K562 (cell line): ENCODE measurements around the gene TGFBR3L. TPM values are rescaled to one million over a fixed set of nuclear protein-coding genes. Genes with fewer than 3 reads are reported as not detected.

Experiments used
- ATAC-seq: fragments of 200-7000 bp; cut with Tn5 transposase; 3 replicates; pipeline ENCODE4 v1.9.1; 2020; ENCODE audit warnings: moderate library complexity
- BruUV-seq: library from RNA; stranded (reverse); fragments of 400-500 nt; replicated peaks from 2 replicates; lab custom pipeline; 2021; lab: Mats Ljungman, UMichigan
- CTCF ChIA-PET: fragments of 300-600 bp; formaldehyde crosslinking; extraction: SDS; loops from one replicate; lab custom pipeline; 2021; ENCODE audit warnings: low intra/inter-chr PET ratio; lab: Yijun Ruan, JAX
- POLR2A ChIA-PET: fragments of 300-600, 350-650 bp; sonication (Branson Sonifier 250); formaldehyde crosslinking; extraction: SDS; loops from one replicate; lab custom pipeline; 2021; ENCODE audit warnings: antibody characterized with exemption, inconsistent platforms; lab: Yijun Ruan, JAX
- DNase-seq, 4 experiments: peaks; one replicate each; pipeline versions ENCODE4 v3.0.0 to v3.0.0-alpha.2; 2011 to 2018; ENCODE audit warnings: low spot score in 3 of 4, mixed read lengths in 3 of 4; ENCODE audit errors: extremely low read depth in 1 of 4
- FAIRE-seq: peaks from 2 replicates; lab custom pipeline; 2011; peaks lifted over from hg19 to GRCh38; lab: Jason Lieb, UNC
- H2AFZ ChIP-seq: 2 replicates; pipeline ENCODE4 v1.6.0; 2011; ENCODE audit warnings: low read depth, low read length, control low read depth, inconsistent platforms
- H3K27ac ChIP-seq: fragments of 200-600 bp; 3 replicates; pipeline ENCODE4 v1.8.0; 2011; ENCODE audit warnings: low read depth, mild to moderate bottlenecking, control low read depth, inconsistent platforms, low read length, moderate library complexity, mixed read lengths; ENCODE audit errors: extremely low read depth
- H3K27me3 ChIP-seq, 2 experiments: fragments of 300-600 bp in 1 of 2; 2 replicates in 1 of 2; 3 replicates in 1 of 2; pipeline versions ENCODE4 v1.6.0 to v1.8.0; 2011; ENCODE audit warnings: inconsistent platforms in 2 of 2, low read length in 2 of 2, mild to moderate bottlenecking in 1 of 2, mixed read lengths in 1 of 2, moderate library complexity in 1 of 2; ENCODE audit not compliant: control insufficient read depth in 2 of 2, insufficient read depth in 2 of 2
- H3K36me3 ChIP-seq: fragments of 300-600 bp; 3 replicates; pipeline ENCODE4 v1.8.0; 2011; ENCODE audit warnings: mild to moderate bottlenecking, low read length, inconsistent platforms; ENCODE audit not compliant: control insufficient read depth, insufficient read depth
- H3K4me1 ChIP-seq, 2 experiments: fragments of 200-600 bp in 1 of 2; replicated peaks in 1 of 2; 2 replicates in 1 of 2; 3 replicates in 1 of 2; pipeline versions ENCODE4 v1.5.1 to v1.8.0; 2011; ENCODE audit warnings: inconsistent platforms in 2 of 2, low read length in 2 of 2, mild to moderate bottlenecking in 1 of 2, mixed read lengths in 1 of 2, moderate library complexity in 1 of 2; ENCODE audit not compliant: control insufficient read depth in 2 of 2, insufficient read depth in 2 of 2
- H3K4me2 ChIP-seq: 2 replicates; pipeline ENCODE4 v1.6.1; 2011; ENCODE audit warnings: low read length, control low read depth, inconsistent platforms, mixed read lengths; ENCODE audit not compliant: insufficient read depth
- H3K4me3 ChIP-seq: fragments of 200-600 bp; sonication (generic), shearing (Covaris generic); 2 replicates; pipeline ENCODE4 v1.5.1; 2016; ENCODE audit warnings: control low read depth, inconsistent platforms
- H3K79me2 ChIP-seq: fragments of 200-600 bp; 3 replicates; pipeline ENCODE4 v1.8.0; 2011; ENCODE audit warnings: low read length, inconsistent platforms; ENCODE audit not compliant: control insufficient read depth, insufficient read depth
- H3K9ac ChIP-seq, 2 experiments: 2 replicates each; pipeline versions ENCODE4 v1.6.0 to v1.6.1; 2011; ENCODE audit warnings: low read depth in 2 of 2, low read length in 2 of 2, control low read depth in 1 of 2, inconsistent platforms in 1 of 2, mild to moderate bottlenecking in 1 of 2, mixed read lengths in 1 of 2; ENCODE audit not compliant: insufficient read depth in 1 of 2
- H3K9me1 ChIP-seq: one replicate; pipeline ENCODE4 v1.6.0; 2011; ENCODE audit warnings: inconsistent platforms, mild to moderate bottlenecking, low read length, moderate library complexity; ENCODE audit not compliant: control insufficient read depth, insufficient read depth
- H3K9me3 ChIP-seq: replicated peaks from 2 replicates; pipeline ENCODE4 v1.5.1; 2011; ENCODE audit warnings: low read depth, low read length, inconsistent platforms; ENCODE audit not compliant: control insufficient read depth, insufficient read depth
- H4K20me1 ChIP-seq: replicated peaks from 2 replicates; pipeline ENCODE4 v1.6.1; 2011; ENCODE audit warnings: low read length, inconsistent platforms, mixed read lengths; ENCODE audit not compliant: control insufficient read depth, insufficient read depth
- EGR1 ChIP-seq: fragments of 450-650 bp; conservative IDR thresholded peaks from 2 replicates; pipeline ENCODE4 v1.6.1; 2017; ENCODE audit warnings: mild to moderate bottlenecking
- SIN3B ChIP-seq: fragments of 450-650 bp; IDR thresholded peaks from 2 replicates; pipeline ENCODE4 v1.6.1; 2017; ENCODE audit warnings: low read depth, mild to moderate bottlenecking, moderate library complexity
- ZKSCAN1 ChIP-seq: fragments of 150-350 bp; IDR thresholded peaks from 2 replicates; pipeline ENCODE4 v1.6.1; 2016; ENCODE audit warnings: low read depth, low read length
- WGBS: fragments of 100-300 bp; shearing (Covaris generic); methylation state at CpG from one replicate; pipeline ENCODE4 v1.1.6; 2016; ENCODE audit warnings: low coverage, mixed read lengths; ENCODE audit not compliant: insufficient coverage; ENCODE audit errors: missing lambda C conversion rate; 5-methylcytosine and 5-hydroxymethylcytosine counted together
- in situ Hi-C: fragments of 300-500 bp; cut with MboI; formaldehyde crosslinking; loops from 4 replicates; pipeline ENCODE4 v1.15.0; 2018; ENCODE audit warnings: inconsistent platforms, mixed read lengths
- intact Hi-C: fragments of 100-400 bp; cut with micrococcal nuclease; formaldehyde crosslinking; loops from 2 replicates; pipeline ENCODE4 v1.14.2; 2022
- polyA plus RNA-seq, 8 experiments: library from polyadenylated mRNA; depleted of rRNA in 4 of 8; stranded (reverse) in 5 of 8; unstranded in 3 of 8; fragments of >200 nt; fragmentation: Nextera tagmentation in 2 of 8; fragmentation: Illumina TruSeq in 1 of 8; extraction: Ambion mirVana in 2 of 8; extraction: Trizol in 1 of 8; gene quantifications; 2 replicates each; pipeline versions ENCODE4 v1.2.1 to v1.2.3, GENCODE V29; 2011 to 2014; ENCODE audit warnings: inconsistent platforms in 1 of 8, missing spikeins in 1 of 8
- total RNA-seq, 7 experiments: library from RNA; depleted of rRNA in 6 of 7; stranded (reverse); fragments of >200 nt in 6 of 7; fragmentation: Illumina TruSeq in 2 of 7; extraction: Trizol in 2 of 7; gene quantifications; 2 replicates each; pipeline versions ENCODE4 v1.2.1 to v1.2.3, GENCODE V29; 2011 to 2021; ENCODE audit warnings: low replicate concordance in 1 of 7

Gene TGFBR3L
- total and polyA plus RNA-seq, 9 of the 15 experiments (the other 6 are each of a cell fraction or from before 2014, with no cell fraction given), result not detected

- Histone ChIP-seq H3K27ac (no peak overlapping the region), H3K9me1 (no peaks in the 10 kb centered on the region), H3K4me2 (peak overlapping the region; percentile 46; the same call in 1 of the 2 replicates), H4K20me1 (peaks cover 13% of the 10 kb centered on the region), H3K36me3 (no peaks in the 10 kb centered on the region), H3K27me3 (no peaks in the 10 kb centered on the region; a peak in 1 of 5 replicates), H3K4me3 (peak overlapping the region; percentile 31), H2AFZ (peak overlapping the region; percentile 55; the same call in 1 of the 2 replicates), H3K4me1 (peaks cover 14 to 64% of the 10 kb centered on the region in 2 experiments; a peak in 4 of 5 replicates), H3K79me2 (no peaks in the 10 kb centered on the region), H3K9me3 (no peaks in the 10 kb centered on the region), H3K9ac (peak overlapping the region in 1 of 2 experiments; percentile 67; a peak in 1 of 4 replicates)
- TF ChIP-seq EGR1, result peak; percentile 56
- TF ChIP-seq ZKSCAN1, result no peak
- no peak for TF ChIP-seq SIN3B
- ChIA-PET POLR2A (interaction anchor here (0.9 kb wide), 1 partner anchor 15 kb away, joined by 3 read pairs; the partner anchor contains the start of gene LRRC8E), CTCF (no interaction called here)
- 74% methylated on average over 14 of the region's 53 CpGs for WGBS
- no TSS peak for BruUV-seq
- DNase-seq (no peak), ATAC-seq (no peak), FAIRE-seq (no peak)
- intact Hi-C loops (loop anchor here (5.0 kb wide), 1 partner anchor 49 kb away; the partner anchor contains the start of gene SNAPC2), in situ Hi-C loops (no loop called here)
These were observed 41.1 kb upstream of the TGFBR3L start for GRCh38 chr19:7873304-7874075.
